ENCODE results near the gene BACH2.
A peak's percentile ranks its signal among the peaks of the same experiment; 100 is the strongest.

BACH2 gene

DNA sequence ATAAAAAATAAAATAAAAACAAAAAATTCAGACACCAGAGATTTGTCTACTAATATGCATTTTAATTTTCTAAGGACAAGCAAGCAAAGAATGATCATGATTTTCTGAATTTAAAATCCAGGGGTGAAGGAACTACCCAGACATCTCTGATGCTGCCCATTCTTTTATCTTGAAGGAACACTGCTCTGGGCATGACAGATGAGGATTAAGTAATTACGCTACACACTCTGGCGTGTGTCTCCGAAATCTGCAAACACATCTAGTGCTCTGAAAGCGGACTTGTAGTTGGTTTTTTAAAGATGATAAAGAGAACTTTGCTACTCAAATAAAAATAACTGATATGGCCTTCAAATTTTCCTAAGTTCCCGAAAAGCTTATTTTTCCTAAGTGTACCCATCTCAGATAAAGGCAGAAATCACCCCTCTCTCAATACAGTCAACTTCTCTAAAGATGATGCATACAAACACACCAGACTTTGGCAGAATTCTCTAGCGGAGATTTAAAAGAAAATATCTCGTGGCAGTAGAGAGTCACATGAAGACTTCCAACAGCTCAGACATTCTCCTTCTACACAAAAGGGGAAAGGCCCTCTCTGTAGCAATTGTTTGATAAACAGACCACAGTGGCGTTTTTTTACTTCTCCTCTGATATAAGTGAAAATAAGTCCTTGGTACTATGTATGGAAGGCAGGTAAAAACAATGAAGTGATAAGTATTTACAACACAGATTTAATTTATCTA is 133.8 kb downstream of the BACH2 start:
- Histone ChIP-seq H3K14ac (ENCODE audit: low read length) (no peak overlapping the region), H3K18ac (ENCODE audit: low read length) (no peak overlapping the region), H2AFZ (ENCODE audit: low read length) (peak overlapping the region; percentile 50), H3K4me3 (ENCODE audit: low read length in 2 of 2) (no peak overlapping the region), H4K8ac (ENCODE audit: low read depth, low read length) (no peak overlapping the region), H3K36me3 (replicated peaks in 1 of 2; ENCODE audit: control insufficient read depth in 2 of 2, insufficient read depth in 2 of 2, low read length in 2 of 2) (no peaks in the 10 kb centered on the region), H3K27me3 (ENCODE audit: control insufficient read depth in 3 of 3, insufficient read depth in 3 of 3, low read depth in 1 of 3, low read length in 3 of 3) (no peaks in the 10 kb centered on the region), H3K4me1 (ENCODE audit: control insufficient read depth in 2 of 2, insufficient read depth in 1 of 2, low read depth in 1 of 2, low read length in 2 of 2) (peaks cover 8 to 23% of the 10 kb centered on the region in 2 donors), H3K9me3 (replicated peaks in 1 of 2; ENCODE audit: control insufficient read depth in 2 of 2, insufficient read depth in 1 of 2, low read depth in 1 of 2, low read length in 2 of 2) (no peaks in the 10 kb centered on the region), H2AK5ac (ENCODE audit: low read depth, low read length) (no peak overlapping the region), H2BK12ac (ENCODE audit: low read length) (no peak overlapping the region), H3K4ac (ENCODE audit: low read length) (no peak overlapping the region), H4K91ac (ENCODE audit: low read depth, low read length, poor library complexity) (no peak overlapping the region), H2BK15ac (ENCODE audit: low read length) (no peak overlapping the region), H3K27ac (replicated peaks; ENCODE audit: low read length) (no peak overlapping the region), H2BK120ac (ENCODE audit: low read depth, low read length) (no peak overlapping the region), H3K4me2 (ENCODE audit: insufficient read depth, low read length, poor library complexity, severe bottlenecking) (no peak overlapping the region), H3K79me1 (ENCODE audit: low read depth, low read length) (no peaks in the 10 kb centered on the region), H3K9ac (ENCODE audit: low read depth, low read length, poor library complexity) (no peak overlapping the region), H3K23ac (ENCODE audit: low read depth, low read length, poor library complexity) (no peak overlapping the region), H2BK5ac (ENCODE audit: low read length) (no peak overlapping the region)
- no peak for DNase-seq (ENCODE audit: low spot score)
- no CpG with 5 or more reads among the region's 8 CpGs for WGBS, 2 donors (ENCODE audit: extremely low coverage in 2 of 2, insufficient read length in 2 of 2, insufficient replicate concordance in 1 of 2)

- H2BK12ac ChIP-seq (ENCODE audit: low read length), result no peak overlapping the region
- H3K4me3 ChIP-seq (ENCODE audit: low read length in 2 of 2), result peak overlapping the region in 1 of 2 donors; percentile 38
- DNase-seq (ENCODE audit: low spot score), result no peak
- no peaks in the 10 kb centered on the region for H3K36me3 ChIP-seq (replicated peaks in 1 of 2; ENCODE audit: control insufficient read depth in 2 of 2, insufficient read depth in 2 of 2, low read length in 2 of 2)
- no peak overlapping the region for H2BK5ac ChIP-seq (ENCODE audit: low read length)
- no peak overlapping the region for H3K18ac ChIP-seq (ENCODE audit: low read length)
- H2AFZ ChIP-seq (ENCODE audit: low read length), result peak overlapping the region; percentile 67
- no peak overlapping the region for H4K8ac ChIP-seq (ENCODE audit: low read depth, low read length)
- no peak overlapping the region for H3K4me2 ChIP-seq (ENCODE audit: insufficient read depth, low read length, poor library complexity, severe bottlenecking)
- H2BK120ac ChIP-seq (ENCODE audit: low read depth, low read length), result no peak overlapping the region
- H4K91ac ChIP-seq (ENCODE audit: low read depth, low read length, poor library complexity), result no peak overlapping the region
- H3K23ac ChIP-seq (ENCODE audit: low read depth, low read length, poor library complexity), result no peak overlapping the region
- WGBS, 2 donors (ENCODE audit: extremely low coverage in 2 of 2, insufficient read length in 2 of 2, insufficient replicate concordance in 1 of 2), result no CpG with 5 or more reads among the region's 3 CpGs
- H3K79me1 ChIP-seq (ENCODE audit: low read depth, low read length), result no peaks in the 10 kb centered on the region
- H3K9me3 ChIP-seq (replicated peaks in 1 of 2; ENCODE audit: control insufficient read depth in 2 of 2, insufficient read depth in 1 of 2, low read depth in 1 of 2, low read length in 2 of 2), result no peaks in the 10 kb centered on the region
- H3K4ac ChIP-seq (ENCODE audit: low read length), result no peak overlapping the region
- no peak overlapping the region for H3K27ac ChIP-seq (replicated peaks; ENCODE audit: low read length)
- no peak overlapping the region for H2BK15ac ChIP-seq (ENCODE audit: low read length)
- no peak overlapping the region for H3K9ac ChIP-seq (ENCODE audit: low read depth, low read length, poor library complexity)
- no peak overlapping the region for H2AK5ac ChIP-seq (ENCODE audit: low read depth, low read length)
- no peak overlapping the region for H3K14ac ChIP-seq (ENCODE audit: low read length)
- H3K4me1 ChIP-seq (ENCODE audit: control insufficient read depth in 2 of 2, insufficient read depth in 1 of 2, low read depth in 1 of 2, low read length in 2 of 2), result peaks cover 10 to 23% of the 10 kb centered on the region in 2 donors
- H3K27me3 ChIP-seq (ENCODE audit: control insufficient read depth in 3 of 3, insufficient read depth in 3 of 3, low read depth in 1 of 3, low read length in 3 of 3), result no peaks in the 10 kb centered on the region
These were observed 136.6 kb downstream of the BACH2 start for GRCh38 chr6:90160013-90160412.

DNA sequence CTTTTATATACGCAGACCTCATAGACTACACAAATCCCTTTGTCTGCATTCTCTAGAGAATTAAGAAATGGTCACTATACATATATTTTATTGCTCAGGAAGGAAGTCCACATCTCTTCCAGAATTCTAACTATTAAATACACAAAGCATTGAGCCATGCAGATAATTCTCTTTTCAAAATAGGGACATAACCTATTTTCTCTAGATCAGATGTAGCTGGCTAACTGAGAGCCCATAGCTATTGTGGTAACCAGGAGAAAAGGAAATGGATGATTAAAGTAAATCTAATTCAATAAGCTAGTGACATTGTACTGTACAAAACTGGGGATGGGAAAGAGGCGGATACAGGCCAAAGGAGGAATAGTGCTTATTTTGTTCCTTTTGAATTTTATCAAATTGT is 137.2 kb downstream of the BACH2 start:
- Histone ChIP-seq H3K27ac (replicated peaks; ENCODE audit: low read length) (no peak overlapping the region), H3K23ac (ENCODE audit: low read depth, low read length, poor library complexity) (no peak overlapping the region), H3K79me1 (ENCODE audit: low read depth, low read length) (no peaks in the 10 kb centered on the region), H2BK12ac (ENCODE audit: low read length) (no peak overlapping the region), H3K4me2 (ENCODE audit: insufficient read depth, low read length, poor library complexity, severe bottlenecking) (no peak overlapping the region), H3K9ac (ENCODE audit: low read depth, low read length, poor library complexity) (no peak overlapping the region), H3K4ac (ENCODE audit: low read length) (no peak overlapping the region), H3K4me3 (ENCODE audit: low read length in 2 of 2) (no peak overlapping the region), H3K14ac (ENCODE audit: low read length) (no peak overlapping the region), H3K27me3 (ENCODE audit: control insufficient read depth in 3 of 3, insufficient read depth in 3 of 3, low read depth in 1 of 3, low read length in 3 of 3) (no peaks in the 10 kb centered on the region), H2AK5ac (ENCODE audit: low read depth, low read length) (no peak overlapping the region), H3K36me3 (replicated peaks in 1 of 2; ENCODE audit: control insufficient read depth in 2 of 2, insufficient read depth in 2 of 2, low read length in 2 of 2) (no peaks in the 10 kb centered on the region), H3K18ac (ENCODE audit: low read length) (no peak overlapping the region), H2BK15ac (ENCODE audit: low read length) (no peak overlapping the region), H4K91ac (ENCODE audit: low read depth, low read length, poor library complexity) (no peak overlapping the region), H2AFZ (ENCODE audit: low read length) (no peak overlapping the region), H4K8ac (ENCODE audit: low read depth, low read length) (no peak overlapping the region), H3K4me1 (ENCODE audit: control insufficient read depth in 2 of 2, insufficient read depth in 1 of 2, low read depth in 1 of 2, low read length in 2 of 2) (peaks cover 14 to 23% of the 10 kb centered on the region in 2 donors), H2BK120ac (ENCODE audit: low read depth, low read length) (no peak overlapping the region), H3K9me3 (replicated peaks in 1 of 2; ENCODE audit: control insufficient read depth in 2 of 2, insufficient read depth in 1 of 2, low read depth in 1 of 2, low read length in 2 of 2) (no peaks in the 10 kb centered on the region), H2BK5ac (ENCODE audit: low read length) (no peak overlapping the region)
- no peak for DNase-seq (ENCODE audit: low spot score)
- no CpG with 5 or more reads among the region's 2 CpGs for WGBS, 2 donors (ENCODE audit: extremely low coverage in 2 of 2, insufficient read length in 2 of 2, insufficient replicate concordance in 1 of 2)

GRCh38 chr6:90158936-90159335 is 137.7 kb downstream of the BACH2 start:
- no peak overlapping the region for H4K8ac ChIP-seq (ENCODE audit: low read depth, low read length)
- no peak overlapping the region for H3K23ac ChIP-seq (ENCODE audit: low read depth, low read length, poor library complexity)
- no peak overlapping the region for H3K4me2 ChIP-seq (ENCODE audit: insufficient read depth, low read length, poor library complexity, severe bottlenecking)
- no peaks in the 10 kb centered on the region for H3K27me3 ChIP-seq (ENCODE audit: control insufficient read depth in 3 of 3, insufficient read depth in 3 of 3, low read depth in 1 of 3, low read length in 3 of 3)
- no CpG with 5 or more reads among the region's 5 CpGs for WGBS, 2 donors (ENCODE audit: extremely low coverage in 2 of 2, insufficient read length in 2 of 2, insufficient replicate concordance in 1 of 2)
- no peak overlapping the region for H3K4me3 ChIP-seq (ENCODE audit: low read length in 2 of 2)
- H2AK5ac ChIP-seq (ENCODE audit: low read depth, low read length), result no peak overlapping the region
- H2AFZ ChIP-seq (ENCODE audit: low read length), result no peak overlapping the region
- H2BK12ac ChIP-seq (ENCODE audit: low read length), result no peak overlapping the region
- H3K4me1 ChIP-seq (ENCODE audit: control insufficient read depth in 2 of 2, insufficient read depth in 1 of 2, low read depth in 1 of 2, low read length in 2 of 2), result peaks cover 16 to 23% of the 10 kb centered on the region in 2 donors
- DNase-seq (ENCODE audit: low spot score), result no peak
- H3K4ac ChIP-seq (ENCODE audit: low read length), result no peak overlapping the region
- H4K91ac ChIP-seq (ENCODE audit: low read depth, low read length, poor library complexity), result no peak overlapping the region
- no peak overlapping the region for H3K27ac ChIP-seq (replicated peaks; ENCODE audit: low read length)
- no peaks in the 10 kb centered on the region for H3K9me3 ChIP-seq (replicated peaks in 1 of 2; ENCODE audit: control insufficient read depth in 2 of 2, insufficient read depth in 1 of 2, low read depth in 1 of 2, low read length in 2 of 2)
- no peaks in the 10 kb centered on the region for H3K36me3 ChIP-seq (replicated peaks in 1 of 2; ENCODE audit: control insufficient read depth in 2 of 2, insufficient read depth in 2 of 2, low read length in 2 of 2)
- no peak overlapping the region for H2BK5ac ChIP-seq (ENCODE audit: low read length)
- no peak overlapping the region for H3K18ac ChIP-seq (ENCODE audit: low read length)
- no peak overlapping the region for H3K9ac ChIP-seq (ENCODE audit: low read depth, low read length, poor library complexity)
- H2BK15ac ChIP-seq (ENCODE audit: low read length), result no peak overlapping the region
- no peak overlapping the region for H3K14ac ChIP-seq (ENCODE audit: low read length)
- H3K79me1 ChIP-seq (ENCODE audit: low read depth, low read length), result no peaks in the 10 kb centered on the region
- no peak overlapping the region for H2BK120ac ChIP-seq (ENCODE audit: low read depth, low read length)
